NCI-H187 treated with DMSO at 0.1 percent for 48 hours (cell line): Measurements from ENCODE around the gene KRTAP5-7.
"Not testable (repeated sequence)": the region's sequence is repeated elsewhere in the genome, so short reads cannot be mapped to it uniquely, and the experiment has no call there.

Source experiments
- DNase-seq: peaks from one replicate; lab custom pipeline; 2025; lab: John Stamatoyannopoulos, UW

The KRTAP5-7 gene

GRCh38 chr11:71557257-71557656, 30.2 kb downstream of the KRTAP5-7 start:
- DNase-seq = no peak

- DNase-seq = no peak
Measured at GRCh38 chr11:71558996-71559395, 31.9 kb downstream of the KRTAP5-7 start.

- no peak for DNase-seq
Measured at GRCh38 chr11:71562120-71562519, 35.1 kb downstream of the KRTAP5-7 start.

GRCh38 chr11:71563406-71563805, 36.3 kb downstream of the KRTAP5-7 start:
- DNase-seq = no peak

- DNase-seq = no peak
Measured at GRCh38 chr11:71564430-71564829, 37.4 kb downstream of the KRTAP5-7 start.

GRCh38 chr11:71565263-71565662, 38.2 kb downstream of the KRTAP5-7 start, which contains the start of gene KRTAP5-10:
TSS of gene KRTAP5-10 (plus strand) at chr11:71565563. CDS start at chr11:71565588, 25 bp downstream.
- DNase-seq = no peak

- DNase-seq = no peak
Measured at GRCh38 chr11:71566081-71566620, 39.1 kb downstream of the KRTAP5-7 start.

- not testable (repeated sequence) for DNase-seq
Measured at GRCh38 chr11:71566626-71567599, 39.8 kb downstream of the KRTAP5-7 start.

GRCh38 chr11:71567633-71568032, 40.6 kb downstream of the KRTAP5-7 start:
- not testable (repeated sequence) for DNase-seq

GRCh38 chr11:71568704-71569349, 41.8 kb downstream of the KRTAP5-7 start:
- DNase-seq = no peak

GRCh38 chr11:71571101-71571850, 44.2 kb downstream of the KRTAP5-7 start:
- not testable (repeated sequence) for DNase-seq

GRCh38 chr11:71572811-71573210, 45.7 kb downstream of the KRTAP5-7 start:
- no peak for DNase-seq

GRCh38 chr11:71574418-71574817, 47.4 kb downstream of the KRTAP5-7 start:
- DNase-seq = no peak

- no peak for DNase-seq
Measured at GRCh38 chr11:71575723-71576424, 48.8 kb downstream of the KRTAP5-7 start.

- not testable (repeated sequence) for DNase-seq
Measured at GRCh38 chr11:71576688-71577465, 49.8 kb downstream of the KRTAP5-7 start.

- DNase-seq = no peak
Measured at GRCh38 chr11:71577469-71578004, 50.5 kb downstream of the KRTAP5-7 start.
